Mesenchymal stem cell (in vitro differentiated cells and primary cell): ENCODE measurements around the gene TACSTD2.
"Not testable (repeated sequence)": the region's sequence is repeated elsewhere in the genome, so short reads cannot be mapped to it uniquely, and the experiment has no call there.

Source experiments
- DNase-seq: peaks from one replicate; pipeline ENCODE4 v3.0.0-alpha.2; 2013
- H2AFZ ChIP-seq: one replicate; pipeline ENCODE4 v1.6.1; 2013; ENCODE audit warnings: low read depth, mild to moderate bottlenecking, control low read depth, inconsistent platforms, low read length, moderate library complexity
- H2AK5ac ChIP-seq: 2 replicates; pipeline ENCODE4 v1.6.1; 2013; ENCODE audit warnings: low read length, moderate library complexity, mild to moderate bottlenecking, inconsistent platforms; ENCODE audit not compliant: severe bottlenecking
- H2BK120ac ChIP-seq: one replicate; pipeline ENCODE4 v1.6.1; 2013; ENCODE audit warnings: low read depth, mild to moderate bottlenecking, inconsistent platforms, low read length, moderate library complexity
- H2BK12ac ChIP-seq, 2 experiments: one replicate each; pipeline ENCODE4 v1.6.1; 2013; ENCODE audit warnings: inconsistent platforms in 2 of 2, low read length in 2 of 2, mild to moderate bottlenecking in 2 of 2, moderate library complexity in 2 of 2, control low read depth in 1 of 2
- H2BK15ac ChIP-seq: one replicate; pipeline ENCODE4 v1.6.1; 2013; ENCODE audit warnings: mild to moderate bottlenecking, low read depth, inconsistent platforms; ENCODE audit not compliant: poor library complexity, severe bottlenecking
- H2BK5ac ChIP-seq: 2 replicates; pipeline ENCODE4 v1.6.1; 2013; ENCODE audit warnings: low read depth, mild to moderate bottlenecking, low read length, control low read depth, inconsistent platforms; ENCODE audit not compliant: poor library complexity, severe bottlenecking
- H3K14ac ChIP-seq, 2 experiments: one replicate each; pipeline ENCODE4 v1.6.1; 2013; ENCODE audit warnings: inconsistent platforms in 2 of 2, low read length in 2 of 2, control low read depth in 1 of 2, mild to moderate bottlenecking in 1 of 2, moderate library complexity in 1 of 2
- H3K18ac ChIP-seq, 2 experiments: one replicate each; pipeline ENCODE4 v1.6.1; 2013; ENCODE audit warnings: inconsistent platforms in 2 of 2, low read length in 2 of 2, control low read depth in 1 of 2, low read depth in 1 of 2, mild to moderate bottlenecking in 1 of 2
- H3K23ac ChIP-seq, 2 experiments: one replicate each; pipeline ENCODE4 v1.6.1; 2013; ENCODE audit warnings: inconsistent platforms in 2 of 2, low read length in 2 of 2, mild to moderate bottlenecking in 2 of 2, moderate library complexity in 2 of 2, control low read depth in 1 of 2
- H3K27ac ChIP-seq: 2 replicates; pipeline ENCODE4 v1.5.1; 2013; ENCODE audit warnings: mild to moderate bottlenecking, moderate library complexity, low read length, control low read depth, inconsistent platforms; ENCODE audit not compliant: poor library complexity, severe bottlenecking
- H3K27me3 ChIP-seq, 2 experiments: 2 replicates each; pipeline versions ENCODE4 v1.6.1 to v1.7.0; 2013; ENCODE audit warnings: low read length in 2 of 2, mild to moderate bottlenecking in 2 of 2, moderate library complexity in 2 of 2, control low read depth in 1 of 2, inconsistent platforms in 1 of 2; ENCODE audit not compliant: control insufficient read depth in 1 of 2, insufficient read depth in 1 of 2
- H3K36me3 ChIP-seq, 2 experiments: 2 replicates each; pipeline versions ENCODE4 v1.6.1 to v1.7.0; 2013; ENCODE audit warnings: low read length in 2 of 2, control low read depth in 1 of 2, inconsistent platforms in 1 of 2, low read depth in 1 of 2, mild to moderate bottlenecking in 1 of 2; ENCODE audit not compliant: insufficient read depth in 2 of 2, control insufficient read depth in 1 of 2
- H3K4ac ChIP-seq, 2 experiments: one replicate each; pipeline ENCODE4 v1.6.1; 2013; ENCODE audit warnings: inconsistent platforms in 2 of 2, low read length in 2 of 2, mild to moderate bottlenecking in 2 of 2, moderate library complexity in 2 of 2, control low read depth in 1 of 2, low read depth in 1 of 2
- H3K4me1 ChIP-seq: 2 replicates; pipeline ENCODE4 v1.6.1; 2013; ENCODE audit warnings: low read depth, low read length, control low read depth; ENCODE audit not compliant: control insufficient read depth, insufficient read depth
- H3K4me2 ChIP-seq: 2 replicates; pipeline ENCODE4 v1.6.1; 2013; ENCODE audit warnings: low read length, mild to moderate bottlenecking, inconsistent platforms; ENCODE audit not compliant: poor library complexity, severe bottlenecking
- H3K4me3 ChIP-seq, 2 experiments: 2 replicates each; pipeline versions ENCODE4 v1.5.1 to v1.7.0; 2013; ENCODE audit warnings: low read length in 2 of 2, mild to moderate bottlenecking in 2 of 2, control low read depth in 1 of 2, low read depth in 1 of 2; ENCODE audit not compliant: insufficient read depth in 1 of 2
- H3K79me1 ChIP-seq: replicated peaks from 2 replicates; pipeline ENCODE4 v1.6.1; 2013; ENCODE audit warnings: mild to moderate bottlenecking, control low read depth, low read length, inconsistent platforms; ENCODE audit not compliant: poor library complexity, severe bottlenecking
- H3K9ac ChIP-seq: 2 replicates; pipeline ENCODE4 v1.7.0; 2013; ENCODE audit warnings: mild to moderate bottlenecking, low read length, moderate library complexity
- H3K9me3 ChIP-seq: 2 replicates; pipeline ENCODE4 v1.7.0; 2013; ENCODE audit warnings: mild to moderate bottlenecking, low read length; ENCODE audit not compliant: control insufficient read depth
- H4K8ac ChIP-seq: one replicate; pipeline ENCODE4 v1.6.1; 2013; ENCODE audit warnings: inconsistent platforms, mild to moderate bottlenecking, low read length, moderate library complexity
- H4K91ac ChIP-seq: one replicate; pipeline ENCODE4 v1.6.1; 2013; ENCODE audit warnings: mild to moderate bottlenecking, low read length, inconsistent platforms
- WGBS: methylation state at CpG from one replicate; pipeline ENCODE4 v1.1.7; 2013; ENCODE audit warnings: mixed read lengths; 5-methylcytosine and 5-hydroxymethylcytosine counted together

The TACSTD2 gene

DNA sequence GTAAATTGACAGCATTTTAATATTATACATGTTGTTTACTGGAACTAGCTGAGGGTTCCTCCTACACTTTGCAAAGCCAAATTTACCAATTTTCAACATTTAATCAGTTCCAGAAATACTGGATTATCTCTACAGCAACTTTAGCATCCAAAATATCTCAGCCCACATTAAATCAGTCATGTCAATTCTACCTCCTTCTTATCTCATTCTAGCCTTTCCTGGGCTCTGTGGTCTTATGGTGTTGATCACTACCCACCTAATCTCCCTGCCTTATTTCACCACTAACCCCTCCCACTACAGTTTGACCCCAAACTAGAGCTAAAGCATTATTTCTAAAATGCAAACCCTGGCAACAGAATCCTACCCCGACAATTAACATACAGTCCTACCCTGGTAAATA is 33.8 kb downstream of the TACSTD2 start:
- Histone ChIP-seq H3K4me1 (peaks cover 3% of the 10 kb centered on the region), H3K4me2 (no peak overlapping the region), H3K27ac (no peak overlapping the region), H2AFZ (no peak overlapping the region), H2BK12ac (no peak overlapping the region), H3K9ac (no peak overlapping the region), H2AK5ac (no peak overlapping the region), H3K4ac (no peak overlapping the region), H3K27me3 (no peaks in the 10 kb centered on the region), H2BK5ac (no peak overlapping the region), H4K91ac (no peak overlapping the region), H3K4me3 (no peak overlapping the region), H3K23ac (no peak overlapping the region), H3K36me3 (no peaks in the 10 kb centered on the region), H3K79me1 (peaks cover 11% of the 10 kb centered on the region), H2BK120ac (no peak overlapping the region), H2BK15ac (no peak overlapping the region), H3K9me3 (no peaks in the 10 kb centered on the region), H3K18ac (no peak overlapping the region), H3K14ac (no peak overlapping the region), H4K8ac (no peak overlapping the region)
- no CpG with 5 or more reads among the region's 1 CpG for WGBS
- no peak for DNase-seq

DNA sequence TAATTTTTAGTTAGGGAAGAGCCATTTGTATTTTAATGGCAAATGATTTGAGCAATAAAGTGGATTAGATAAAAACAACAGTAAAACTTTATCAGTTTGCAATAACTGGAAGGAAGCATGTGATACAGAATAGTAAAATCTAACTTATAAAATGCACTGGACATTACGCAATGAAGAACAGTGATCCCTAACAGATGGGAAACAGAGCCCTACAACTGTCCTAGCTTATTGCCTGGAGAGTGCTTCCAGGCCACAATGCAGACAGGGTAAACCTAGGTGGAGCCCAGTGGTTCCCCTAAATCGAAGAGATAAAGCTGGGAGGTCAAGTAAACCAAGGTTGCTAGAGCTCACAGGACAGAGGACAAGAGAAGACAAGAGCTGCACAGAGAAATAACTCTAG is 37.5 kb downstream of the TACSTD2 start:
- Histone ChIP-seq H4K91ac (no peak overlapping the region), H2BK15ac (no peak overlapping the region), H3K79me1 (peaks cover 9% of the 10 kb centered on the region), H3K4me3 (no peak overlapping the region), H3K36me3 (peaks cover 0 to 7% of the 10 kb centered on the region in 2 experiments), H3K23ac (no peak overlapping the region), H3K4me2 (no peak overlapping the region), H2AFZ (no peak overlapping the region), H3K18ac (no peak overlapping the region), H3K14ac (no peak overlapping the region), H3K4me1 (no peaks in the 10 kb centered on the region), H3K9me3 (no peaks in the 10 kb centered on the region), H2AK5ac (no peak overlapping the region), H3K27me3 (no peaks in the 10 kb centered on the region), H3K4ac (no peak overlapping the region), H3K27ac (no peak overlapping the region), H3K9ac (no peak overlapping the region), H4K8ac (no peak overlapping the region), H2BK120ac (no peak overlapping the region), H2BK12ac (no peak overlapping the region), H2BK5ac (no peak overlapping the region)
- WGBS, result 82% methylated on average over 2 of the region's 2 CpGs
- peak; percentile 7 for DNase-seq

DNA sequence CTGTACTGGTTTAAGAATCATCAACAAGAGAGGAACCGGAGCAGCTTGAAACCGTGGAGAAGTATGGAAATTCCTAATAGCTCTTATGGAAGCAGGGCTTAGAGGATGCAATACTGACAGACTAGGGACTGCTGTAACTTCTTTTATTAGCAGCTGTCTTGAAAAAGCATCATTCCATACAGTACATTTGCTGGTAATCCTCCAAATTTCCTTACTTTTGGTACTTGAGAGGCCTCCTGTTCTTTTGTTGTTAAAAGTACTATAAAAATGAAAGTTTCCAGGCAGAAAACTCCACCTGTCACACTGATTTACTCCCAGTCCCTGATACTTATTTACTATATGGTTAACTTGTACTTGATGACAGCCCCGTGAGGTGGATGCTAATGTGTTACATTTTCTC is 38.2 kb downstream of the TACSTD2 start:
- no peak overlapping the region for H3K4me2 ChIP-seq
- H2AFZ ChIP-seq, result no peak overlapping the region
- H2AK5ac ChIP-seq, result no peak overlapping the region
- no peaks in the 10 kb centered on the region for H3K9me3 ChIP-seq
- no peak overlapping the region for H2BK5ac ChIP-seq
- no peak overlapping the region for H3K9ac ChIP-seq
- H4K8ac ChIP-seq, result no peak overlapping the region
- no peak overlapping the region for H3K27ac ChIP-seq
- peaks cover 7% of the 10 kb centered on the region for H3K79me1 ChIP-seq
- H2BK12ac ChIP-seq, result no peak overlapping the region
- DNase-seq, result no peak
- H3K23ac ChIP-seq, result no peak overlapping the region
- no peak overlapping the region for H2BK120ac ChIP-seq
- no peak overlapping the region for H3K4ac ChIP-seq
- no peak overlapping the region for H4K91ac ChIP-seq
- no peak overlapping the region for H2BK15ac ChIP-seq
- H3K4me1 ChIP-seq, result no peaks in the 10 kb centered on the region
- peaks cover 0 to 7% of the 10 kb centered on the region in 2 experiments for H3K36me3 ChIP-seq
- H3K18ac ChIP-seq, result no peak overlapping the region
- H3K14ac ChIP-seq, result no peak overlapping the region
- no peaks in the 10 kb centered on the region for H3K27me3 ChIP-seq
- H3K4me3 ChIP-seq, result no peak overlapping the region
- 72% methylated on average over 3 of the region's 3 CpGs for WGBS

DNA sequence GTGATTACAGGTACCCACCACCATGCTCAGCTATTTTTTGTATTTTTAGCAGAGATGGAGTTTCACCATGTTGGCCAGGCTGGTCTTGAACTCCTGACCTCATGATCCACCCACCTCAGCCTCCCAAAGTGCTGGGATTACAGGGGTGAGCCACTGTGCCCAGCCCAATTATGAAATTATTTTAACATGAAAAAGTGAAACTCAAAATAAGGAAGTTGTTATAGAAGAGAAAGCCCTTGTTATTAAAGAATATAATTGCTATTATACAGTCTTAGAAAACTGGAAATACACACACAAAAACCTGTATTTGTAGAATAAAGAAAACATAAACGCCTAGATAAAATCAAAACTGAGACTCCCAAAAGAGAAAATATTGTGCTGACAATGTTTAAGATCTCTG is 45.2 kb downstream of the TACSTD2 start:
- not testable (repeated sequence) for H3K14ac ChIP-seq, DNase-seq, H4K91ac ChIP-seq, H2BK5ac ChIP-seq, H3K18ac ChIP-seq, H3K9ac ChIP-seq, H3K23ac ChIP-seq, H4K8ac ChIP-seq, H3K27ac ChIP-seq, H3K9me3 ChIP-seq, H2BK15ac ChIP-seq, H3K79me1 ChIP-seq, H2AFZ ChIP-seq, H2BK120ac ChIP-seq, H3K4ac ChIP-seq, H3K4me1 ChIP-seq, H2AK5ac ChIP-seq, H3K4me2 ChIP-seq, H3K4me3 ChIP-seq, H3K27me3 ChIP-seq, H2BK12ac ChIP-seq
- no CpG with 5 or more reads among the region's 1 CpG for WGBS
- peaks cover 0 to 10% of the 10 kb centered on the region in 2 experiments for H3K36me3 ChIP-seq
